Tongue (tissue), 2 donors: ENCODE data around the gene PPP1R3C. TPM values are rescaled to one million over a fixed set of nuclear protein-coding genes. Genes with fewer than 3 reads are reported as not detected.
A peak's percentile ranks its signal among the peaks of the same experiment; 100 is the strongest.

Experiments used
- DNase-seq: peaks from one replicate; pipeline ENCODE4 v3.0.0-alpha.2; 2015
- total RNA-seq: library from RNA; depleted of rRNA; stranded (reverse); fragments of >200 nt; gene quantifications from one replicate; pipeline ENCODE4 v1.2.3, GENCODE V29; 2014

PPP1R3C gene
- total RNA-seq = 540 TPM

- DNase-seq = peak; percentile 96
These were observed at the start of gene PPP1R3C for GRCh38 chr10:91632671-91633550. TSS of gene PPP1R3C (minus strand) at chr10:91633071. CDS start at chr10:91632969, 102 bp downstream.

- DNase-seq = peak; percentile 23
These were observed 48.7 kb upstream of the PPP1R3C start for GRCh38 chr10:91681361-91682276.

GRCh38 chr10:91680487-91680886 lies 47.6 kb upstream of the PPP1R3C start:
- DNase-seq = no peak

- DNase-seq = no peak
These were observed 46.4 kb upstream of the PPP1R3C start for GRCh38 chr10:91679296-91679695.

- no peak for DNase-seq
These were observed 45.0 kb upstream of the PPP1R3C start for GRCh38 chr10:91677911-91678310.

- DNase-seq = peak; percentile 74
These were observed 39.2 kb upstream of the PPP1R3C start for GRCh38 chr10:91672021-91672608.

- no peak for DNase-seq
These were observed 36.0 kb upstream of the PPP1R3C start for GRCh38 chr10:91668913-91669312.

GRCh38 chr10:91665842-91666241 lies 33.0 kb upstream of the PPP1R3C start:
- DNase-seq = no peak

GRCh38 chr10:91664426-91664825 lies 31.6 kb upstream of the PPP1R3C start:
- DNase-seq = no peak

GRCh38 chr10:91662993-91663392 lies 30.1 kb upstream of the PPP1R3C start:
- DNase-seq = no peak

- DNase-seq = peak; percentile 55
These were observed 20.5 kb upstream of the PPP1R3C start for GRCh38 chr10:91653219-91653870.

GRCh38 chr10:91652364-91652763 lies 19.5 kb upstream of the PPP1R3C start:
- DNase-seq = no peak

GRCh38 chr10:91643700-91644099 lies 10.8 kb upstream of the PPP1R3C start:
- DNase-seq = no peak

GRCh38 chr10:91642831-91643692 lies 10.2 kb upstream of the PPP1R3C start:
- DNase-seq = no peak

- DNase-seq = no peak
These were observed 4.0 kb upstream of the PPP1R3C start for GRCh38 chr10:91636892-91637291.

- DNase-seq = peak; percentile 91
These were observed 2.8 kb upstream of the PPP1R3C start for GRCh38 chr10:91635401-91636400.

- no peak for DNase-seq
These were observed 2.0 kb upstream of the PPP1R3C start for GRCh38 chr10:91634898-91635297.

GRCh38 chr10:91634246-91634645 lies 1.4 kb upstream of the PPP1R3C start:
- no peak for DNase-seq

- DNase-seq = no peak
These were observed 2.2 kb downstream of the PPP1R3C start for GRCh38 chr10:91630625-91631024.
